Measurements from ENCODE around the gene CCR4.
A peak's percentile ranks its signal among the peaks of the same experiment; 100 is the strongest.
"Not testable (repeated sequence)": the region's sequence is repeated elsewhere in the genome, so short reads cannot be mapped to it uniquely, and the experiment has no call there.

Gene CCR4

DNA sequence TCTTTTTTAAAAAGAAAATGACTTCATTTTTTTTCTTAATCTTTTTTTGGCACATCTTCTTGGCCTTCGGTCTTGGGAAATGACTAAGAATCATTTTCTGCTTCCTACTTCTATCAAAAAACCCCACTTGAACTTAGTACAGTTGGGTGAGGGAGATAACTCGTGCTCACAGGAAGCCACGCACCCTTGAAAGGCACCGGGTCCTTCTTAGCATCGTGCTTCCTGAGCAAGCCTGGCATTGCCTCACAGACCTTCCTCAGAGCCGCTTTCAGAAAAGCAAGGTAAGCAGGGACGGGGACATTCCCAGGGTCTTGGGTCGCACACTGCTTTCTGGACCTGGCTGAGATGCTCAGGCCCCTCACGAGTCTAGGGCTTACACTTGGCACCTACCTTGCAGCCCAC, at the start of gene CCR4:
TSS of gene CCR4 (plus strand) at position 235 of the 402 bp plus-strand sequence. CDS start 1,779 bp downstream, outside the sequence.
- peak in 2 of 3 experiments; percentile 22 to 45 for DNase-seq (ENCODE audit: low read depth in 3 of 3)

- peak in 2 of 3 experiments; percentile 18 to 22 for DNase-seq (ENCODE audit: low read depth in 3 of 3)
Measured at GRCh38 chr3:32902887-32903371, 48.5 kb upstream of the CCR4 start.

DNA sequence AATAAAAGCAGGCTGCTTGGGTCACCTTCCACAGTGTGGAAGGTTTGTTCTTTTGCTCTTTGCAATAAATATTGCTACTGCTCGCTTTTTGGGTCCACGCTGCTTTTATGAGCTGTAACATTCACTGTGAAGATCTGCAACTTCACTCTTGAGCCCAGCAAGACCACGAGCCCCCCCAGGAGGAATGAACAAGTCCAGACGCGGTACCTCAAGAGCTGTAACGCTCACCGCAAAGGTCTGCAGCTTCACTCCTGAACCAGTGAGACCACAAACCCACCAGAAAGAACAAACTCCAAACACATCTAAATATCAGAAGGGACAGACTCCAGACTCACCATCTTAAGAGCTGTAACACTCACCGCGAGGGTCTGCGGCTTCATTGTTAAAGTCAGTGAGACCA, 47.5 kb upstream of the CCR4 start:
- DNase-seq (ENCODE audit: low read depth in 3 of 3), result no peak

GRCh38 chr3:32909999-32910398, 41.4 kb upstream of the CCR4 start:
- no peak for DNase-seq (ENCODE audit: low read depth in 3 of 3)

GRCh38 chr3:32910954-32911353, 40.5 kb upstream of the CCR4 start:
- no peak for DNase-seq (ENCODE audit: low read depth in 3 of 3)

DNA sequence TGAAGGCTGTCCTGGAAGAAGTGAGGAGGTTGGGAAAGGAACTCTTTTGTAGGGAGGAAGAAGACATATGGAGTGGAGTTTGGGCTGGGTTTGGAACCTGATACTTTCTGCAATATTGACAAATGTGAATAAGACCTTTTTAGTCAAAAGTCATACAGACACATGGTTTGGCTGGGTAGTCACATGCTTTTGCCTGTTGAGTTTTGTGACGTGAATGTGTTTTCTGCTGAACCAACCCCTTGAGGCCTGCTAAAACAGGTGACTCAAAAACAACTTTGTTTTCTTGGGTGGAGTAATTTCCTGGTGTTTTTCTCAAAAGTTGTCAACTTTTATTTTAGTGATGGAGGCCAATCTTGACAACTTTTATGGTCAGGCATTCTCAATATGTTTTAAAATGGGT, 39.4 kb upstream of the CCR4 start:
- no peak for DNase-seq (ENCODE audit: low read depth in 3 of 3)

GRCh38 chr3:32913790-32914446, 37.5 kb upstream of the CCR4 start:
- no peak for DNase-seq (ENCODE audit: low read depth in 3 of 3)

GRCh38 chr3:32919920-32920319, 31.5 kb upstream of the CCR4 start:
- DNase-seq (ENCODE audit: low read depth in 3 of 3), result no peak

DNA sequence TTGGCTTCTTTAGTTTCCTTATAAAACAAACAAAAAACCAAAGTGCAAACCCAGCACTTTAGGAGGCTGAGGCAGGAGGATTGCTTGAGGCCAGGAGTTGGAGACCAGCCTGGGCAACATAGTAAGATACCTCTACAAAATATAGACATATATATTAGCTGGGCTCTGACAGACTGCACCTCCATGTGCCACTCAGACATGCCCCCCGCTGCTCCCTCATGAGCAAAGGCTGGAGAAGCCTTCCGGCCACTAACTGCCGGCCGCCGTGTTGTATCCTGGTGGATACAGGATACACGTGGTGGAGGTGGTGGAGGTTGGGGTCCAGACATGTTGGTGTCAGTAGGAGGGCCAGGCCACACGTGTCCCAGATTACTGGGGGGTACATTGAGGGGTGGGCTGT, 29.4 kb upstream of the CCR4 start:
- no peak for DNase-seq (ENCODE audit: low read depth in 3 of 3)

GRCh38 chr3:32930161-32930560, 21.3 kb upstream of the CCR4 start:
- no peak for DNase-seq (ENCODE audit: low read depth in 3 of 3)

GRCh38 chr3:32931273-32931672, 20.2 kb upstream of the CCR4 start:
- not testable (repeated sequence) for DNase-seq (ENCODE audit: low read depth in 3 of 3)

- DNase-seq (ENCODE audit: low read depth in 3 of 3), result no peak
Measured at GRCh38 chr3:32934150-32934742, 17.2 kb upstream of the CCR4 start.

GRCh38 chr3:32937331-32937730, 14.1 kb upstream of the CCR4 start:
- DNase-seq (ENCODE audit: low read depth in 3 of 3), result no peak

- not testable (repeated sequence) for DNase-seq (ENCODE audit: low read depth in 3 of 3)
Measured at GRCh38 chr3:32939531-32940284, 11.7 kb upstream of the CCR4 start.

- no peak for DNase-seq (ENCODE audit: low read depth in 3 of 3)
Measured at GRCh38 chr3:32940726-32941125, 10.7 kb upstream of the CCR4 start.

DNA sequence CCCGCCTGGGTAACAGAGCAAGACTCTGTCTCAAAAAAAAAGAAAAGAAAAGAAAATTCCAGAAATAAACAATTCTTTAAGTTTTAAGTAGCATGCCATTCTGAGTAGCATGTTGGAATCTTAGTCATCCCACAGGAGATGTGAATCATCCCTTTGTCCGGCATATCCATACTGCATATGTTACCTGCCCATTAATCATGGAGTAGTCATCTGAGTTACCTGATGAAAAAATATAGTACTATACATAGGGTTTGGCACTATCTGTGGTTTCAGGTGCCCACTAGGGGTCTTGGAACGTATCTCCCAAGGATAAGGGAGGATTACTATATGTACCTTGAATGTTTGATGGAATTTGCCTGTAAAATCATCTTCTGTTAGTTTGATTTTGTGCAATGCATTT, 6.3 kb upstream of the CCR4 start:
- no peak for DNase-seq (ENCODE audit: low read depth in 3 of 3)

- DNase-seq (ENCODE audit: low read depth in 3 of 3), result not testable (repeated sequence)
Measured at GRCh38 chr3:32945598-32945997, 5.8 kb upstream of the CCR4 start.

DNA sequence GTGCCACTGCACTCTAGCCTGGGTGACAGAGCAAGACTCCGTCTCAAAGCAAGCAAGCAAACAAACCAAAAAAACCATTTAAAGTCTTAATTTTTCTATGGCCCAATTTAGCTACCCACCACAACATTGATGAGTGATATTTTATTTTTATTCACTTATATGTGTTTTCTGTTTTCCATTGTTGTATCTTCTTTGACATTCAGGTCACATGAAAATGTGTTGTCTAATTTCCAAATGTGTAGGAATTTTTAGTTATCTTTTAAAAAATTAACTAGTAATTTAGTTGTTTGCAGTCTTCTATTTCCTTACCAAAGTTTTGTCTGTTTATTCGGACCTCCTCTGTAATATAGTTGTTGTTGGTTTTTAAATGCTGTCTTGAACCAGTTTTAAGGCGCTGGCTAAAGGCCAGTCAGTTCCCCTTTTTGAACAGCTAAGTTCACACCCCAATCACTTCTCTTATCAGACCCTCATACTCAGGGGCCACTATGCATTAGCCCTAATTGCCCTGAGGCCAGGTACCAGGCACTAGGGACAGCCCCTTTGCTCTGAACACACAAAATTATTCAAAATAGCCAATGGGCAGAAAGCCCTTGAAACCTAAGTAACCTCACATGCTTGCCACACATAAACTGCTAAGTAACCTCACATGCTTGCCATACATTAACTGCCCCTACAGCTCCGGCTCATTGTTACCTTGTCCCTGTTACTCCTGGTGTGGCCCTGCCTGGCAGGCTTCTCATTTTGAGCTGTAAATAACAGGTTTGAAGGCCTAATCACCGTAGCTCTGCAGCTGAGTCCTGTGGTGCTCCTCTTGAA, 4.3 kb upstream of the CCR4 start:
- DNase-seq (ENCODE audit: low read depth in 3 of 3), result no peak

GRCh38 chr3:32947789-32948238, 3.6 kb upstream of the CCR4 start:
- DNase-seq (ENCODE audit: low read depth in 3 of 3), result peak; percentile 84 to 96 (median 93)

GRCh38 chr3:32948625-32949445, 2.6 kb upstream of the CCR4 start:
- no peak for DNase-seq (ENCODE audit: low read depth in 3 of 3)

- no peak for DNase-seq (ENCODE audit: low read depth in 3 of 3)
Measured at GRCh38 chr3:32950516-32950915, 928 bp upstream of the CCR4 start.
